IMR-90 (cell line): ENCODE measurements around the gene SRXN1. TPM values are rescaled to one million over a fixed set of nuclear protein-coding genes. Genes with fewer than 3 reads are reported as not detected.

Source experiments
- ATAC-seq: fragments of 200-7000 bp; cut with Tn5 transposase; 2 replicates; pipeline ENCODE4 v1.9.1; 2020; ENCODE audit warnings: low read depth, mild to moderate bottlenecking, moderate library complexity
- BruUV-seq: library from RNA; stranded (reverse); fragments of 400-500 nt; replicated peaks from 2 replicates; lab custom pipeline; 2021; lab: Mats Ljungman, UMichigan
- CTCF ChIA-PET: fragments of 300-600 bp; formaldehyde crosslinking; extraction: SDS; loops from one replicate; lab custom pipeline; 2021; ENCODE audit warnings: antibody characterized with exemption; lab: Yijun Ruan, JAX
- POLR2A ChIA-PET: fragments of 300-600 bp; sonication (Branson Sonifier 250); formaldehyde crosslinking; loops from one replicate; lab custom pipeline; 2022; ENCODE audit warnings: antibody characterized with exemption; ENCODE audit not compliant: unreplicated experiment; lab: Charles Lee
- DNase-seq: peaks from one replicate; pipeline ENCODE4 v3.0.0; 2013
- H2AFZ ChIP-seq: replicated peaks from 2 replicates; pipeline ENCODE3; 2013; ENCODE audit warnings: low read length, mild to moderate bottlenecking; ENCODE audit not compliant: poor library complexity
- H2AK5ac ChIP-seq: 2 replicates; pipeline ENCODE4 v1.6.1; 2013; ENCODE audit warnings: low read depth, low read length, inconsistent platforms
- H2AK9ac ChIP-seq: replicated peaks from 2 replicates; pipeline ENCODE3; 2013; ENCODE audit warnings: mild to moderate bottlenecking, low read depth, low read length, moderate library complexity; ENCODE audit not compliant: poor library complexity
- H2BK120ac ChIP-seq: 2 replicates; pipeline ENCODE4 v1.6.1; 2013; ENCODE audit warnings: low read depth, low read length, inconsistent platforms
- H2BK15ac ChIP-seq: 3 replicates; pipeline ENCODE4 v1.6.1; 2013; ENCODE audit warnings: low read depth, low read length, inconsistent platforms
- H2BK20ac ChIP-seq: 2 replicates; pipeline ENCODE4 v1.6.1; 2013; ENCODE audit warnings: low read depth, mild to moderate bottlenecking, inconsistent platforms, low read length, moderate library complexity
- H2BK5ac ChIP-seq: 2 replicates; pipeline ENCODE4 v1.6.1; 2013; ENCODE audit warnings: mild to moderate bottlenecking, low read depth, low read length, inconsistent platforms; ENCODE audit not compliant: poor library complexity, severe bottlenecking
- H3K14ac ChIP-seq: replicated peaks from 2 replicates; pipeline ENCODE4 v1.6.1; 2013; ENCODE audit warnings: low read depth, low read length, inconsistent platforms
- H3K18ac ChIP-seq: 2 replicates; pipeline ENCODE4 v1.6.1; 2013; ENCODE audit warnings: low read depth, low read length, control low read depth
- H3K23ac ChIP-seq: 2 replicates; pipeline ENCODE4 v1.6.1; 2013; ENCODE audit warnings: low read depth, low read length, inconsistent platforms
- H3K27ac ChIP-seq: 2 replicates; pipeline ENCODE4 v1.5.1; 2013; ENCODE audit warnings: mild to moderate bottlenecking, control low read depth, low read length; ENCODE audit not compliant: insufficient read depth
- H3K27me3 ChIP-seq: 2 replicates; pipeline ENCODE4 v1.6.1; 2013; ENCODE audit warnings: low read length; ENCODE audit not compliant: control insufficient read depth, insufficient read depth
- H3K36me3 ChIP-seq: 2 replicates; pipeline ENCODE4 v1.6.1; 2013; ENCODE audit warnings: low read length, mixed read lengths; ENCODE audit not compliant: control insufficient read depth, insufficient read depth
- H3K4ac ChIP-seq: 2 replicates; pipeline ENCODE4 v1.6.1; 2013; ENCODE audit warnings: low read depth, low read length, inconsistent platforms
- H3K4me1 ChIP-seq: 2 replicates; pipeline ENCODE4 v1.6.1; 2013; ENCODE audit warnings: low read length, mixed read lengths; ENCODE audit not compliant: control insufficient read depth, insufficient read depth
- H3K4me2 ChIP-seq: 2 replicates; pipeline ENCODE4 v1.6.1; 2013; ENCODE audit warnings: low read depth, mild to moderate bottlenecking, control low read depth, low read length, moderate library complexity
- H3K4me3 ChIP-seq: 2 replicates; pipeline ENCODE4 v1.5.1; 2013; ENCODE audit warnings: low read depth, mild to moderate bottlenecking, control low read depth, low read length, moderate library complexity; ENCODE audit not compliant: insufficient read depth
- H3K56ac ChIP-seq: 2 replicates; pipeline ENCODE4 v1.6.1; 2013; ENCODE audit warnings: low read length, inconsistent platforms; ENCODE audit not compliant: insufficient read depth; ENCODE audit errors: extremely low read depth
- H3K79me1 ChIP-seq, 2 experiments: 2 replicates each; pipeline ENCODE4 v1.6.1; 2013; ENCODE audit warnings: low read length in 2 of 2, inconsistent platforms in 1 of 2, low read depth in 1 of 2
- H3K9ac ChIP-seq: 2 replicates; pipeline ENCODE4 v1.6.1; 2013; ENCODE audit warnings: low read depth, low read length, control low read depth
- H3K9me1 ChIP-seq: 2 replicates; pipeline ENCODE4 v1.6.1; 2013; ENCODE audit warnings: low read length, inconsistent platforms; ENCODE audit not compliant: insufficient read depth
- H3K9me3 ChIP-seq: 2 replicates; pipeline ENCODE4 v1.6.1; 2013; ENCODE audit warnings: low read length; ENCODE audit not compliant: control insufficient read depth, insufficient read depth
- H4K20me1 ChIP-seq: 2 replicates; pipeline ENCODE4 v1.6.1; 2013; ENCODE audit warnings: low read length, inconsistent platforms; ENCODE audit not compliant: insufficient read depth
- H4K5ac ChIP-seq: 2 replicates; pipeline ENCODE4 v1.6.1; 2013; ENCODE audit warnings: mild to moderate bottlenecking, low read depth, low read length, control low read depth
- H4K8ac ChIP-seq, 2 experiments: 2 replicates each; pipeline ENCODE4 v1.6.1; 2013; ENCODE audit warnings: low read depth in 2 of 2, low read length in 2 of 2, control low read depth in 1 of 2, inconsistent platforms in 1 of 2
- H4K91ac ChIP-seq: 2 replicates; pipeline ENCODE4 v1.6.1; 2013; ENCODE audit warnings: low read depth, low read length, inconsistent platforms; ENCODE audit not compliant: insufficient read depth
- CEBPB ChIP-seq: IDR thresholded peaks from 2 replicates; pipeline ENCODE4 v1.6.1; 2012; ENCODE audit warnings: low read depth, low read length, improper control_type of control experiment
- CHD1 ChIP-seq: IDR thresholded peaks from 2 replicates; pipeline ENCODE4 v1.6.1; 2012; ENCODE audit warnings: low read depth, low read length, improper control_type of control experiment
- CTCF ChIP-seq: conservative IDR thresholded peaks from 2 replicates; pipeline ENCODE4 v1.5.1; 2012; ENCODE audit warnings: mild to moderate bottlenecking, low read depth, low read length, improper control_type of control experiment
- ELK1 ChIP-seq: fragments of 150-350 bp; IDR thresholded peaks from 2 replicates; pipeline ENCODE4 v1.6.1; 2016; ENCODE audit warnings: low read depth, mild to moderate bottlenecking, low read length, moderate library complexity, borderline replicate concordance
- FOS ChIP-seq: fragments of 150-350 bp; IDR thresholded peaks from 2 replicates; pipeline ENCODE4 v1.6.1; 2016; ENCODE audit warnings: low read depth, low read length
- MAFK ChIP-seq: IDR thresholded peaks from 2 replicates; pipeline ENCODE4 v1.6.1; 2012; ENCODE audit warnings: low read depth, low read length, improper control_type of control experiment
- MAZ ChIP-seq: IDR thresholded peaks from 2 replicates; pipeline ENCODE4 v1.6.1; 2012; ENCODE audit warnings: low read depth, mild to moderate bottlenecking, low read length, improper control_type of control experiment, moderate library complexity, borderline replicate concordance
- NFE2L2 ChIP-seq: fragments of 150-350 bp; IDR thresholded peaks from 2 replicates; pipeline ENCODE4 v1.6.1; 2016; ENCODE audit warnings: low read depth, mild to moderate bottlenecking, low read length
- POLR2A ChIP-seq: IDR thresholded peaks from 2 replicates; pipeline ENCODE4 v1.6.1; 2012; ENCODE audit warnings: mild to moderate bottlenecking, low read depth, low read length
- RAD21 ChIP-seq: IDR thresholded peaks from 2 replicates; pipeline ENCODE4 v1.6.1; 2012; ENCODE audit warnings: low read length, improper control_type of control experiment
- RCOR1 ChIP-seq: IDR thresholded peaks from 2 replicates; pipeline ENCODE4 v1.6.1; 2012; ENCODE audit warnings: mild to moderate bottlenecking, low read length, improper control_type of control experiment; ENCODE audit not compliant: insufficient replicate concordance
- RFX5 ChIP-seq: IDR thresholded peaks from 2 replicates; pipeline ENCODE4 v1.8.0; 2012; ENCODE audit warnings: low read depth, mild to moderate bottlenecking, low read length, moderate library complexity
- WGBS, 2 experiments: methylation state at CpG; one replicate each; pipeline versions ENCODE4 v1.1.5 to v1.1.7; 2013; ENCODE audit warnings: missing lambda C conversion rate in 2 of 2; ENCODE audit not compliant: insufficient read length in 1 of 2; ENCODE audit errors: extremely low coverage in 2 of 2; 5-methylcytosine and 5-hydroxymethylcytosine counted together
- dilution Hi-C: fragments of 300-500 bp; cut with HindIII; formaldehyde crosslinking; loops from one replicate; pipeline ENCODE4 v1.14.3; 2018; ENCODE audit warnings: low sequenced_read_pairs; ENCODE audit not compliant: unreplicated experiment
- in situ Hi-C: fragments of 300-500 bp; cut with MboI; formaldehyde crosslinking; loops from 3 replicates; pipeline ENCODE4 v1.14.3; 2019; ENCODE audit warnings: low sequenced_read_pairs, inconsistent platforms, mixed read lengths
- intact Hi-C: fragments of 100-400 bp; cut with micrococcal nuclease; formaldehyde crosslinking; loops from 2 replicates; pipeline ENCODE4 v1.10.0; 2022
- polyA plus RNA-seq, 3 experiments: library from polyadenylated mRNA; depleted of rRNA; stranded (reverse); fragments of >200 nt; gene quantifications; 2 replicates each; pipeline ENCODE4 v1.2.3, GENCODE V29; 2012; ENCODE audit warnings: low replicate concordance in 1 of 3
- total RNA-seq: library from RNA; depleted of rRNA; stranded (reverse); fragments of >200 nt; gene quantifications from 2 replicates; pipeline ENCODE4 v1.2.3, GENCODE V29; 2012

SRXN1 gene
- total and polyA plus RNA-seq, 2 of the 4 experiments (the other 2 are of a cell fraction) = 51.2 to 71.2 TPM

- TF ChIP-seq ELK1 = no peak
Measured at GRCh38 chr20:662277-663192, 9.5 kb upstream of the SRXN1 start (continued).

GRCh38 chr20:661474-662270 lies 8.7 kb upstream of the SRXN1 start:
- no peak overlapping the region for H2BK5ac ChIP-seq
- TF ChIP-seq NFE2L2 = no peak
- TF ChIP-seq CTCF = no peak
- no peak for TF ChIP-seq MAFK
- TF ChIP-seq RAD21 = no peak
- no peak for TF ChIP-seq RFX5
- TF ChIP-seq FOS = no peak
- no peak for TF ChIP-seq MAZ
- TF ChIP-seq RCOR1 = no peak
- TF ChIP-seq CHD1 = no peak
- TF ChIP-seq POLR2A = no peak
- TF ChIP-seq CEBPB = no peak

More at GRCh38 chr20:661474-662270, 8.7 kb upstream of the SRXN1 start:
- no TSS peak for BruUV-seq
- ChIA-PET POLR2A (no interaction called here), CTCF (no interaction called here)
- peaks cover 6% of the 10 kb centered on the region for H3K4me1 ChIP-seq
- H2AFZ ChIP-seq = peak overlapping the region; percentile 34
- no peak overlapping the region for H3K4me3 ChIP-seq
- no peak overlapping the region for H3K27ac ChIP-seq
- no peak overlapping the region for H4K91ac ChIP-seq
- no peaks in the 10 kb centered on the region for H3K36me3 ChIP-seq
- no peaks in the 10 kb centered on the region for H4K20me1 ChIP-seq
- no peak for ATAC-seq
- no peak overlapping the region for H3K14ac ChIP-seq
- no peak overlapping the region for H4K8ac ChIP-seq
- H3K23ac ChIP-seq = no peak overlapping the region
- intact Hi-C loops (no loop called here), dilution Hi-C loops (no loop called here), in situ Hi-C loops (no loop called here)
- no peak overlapping the region for H3K56ac ChIP-seq
- 8% methylated on average over 8 of the region's 29 CpGs; no CpG with 5 or more reads in 1 of the 2 experiments for WGBS, 2 experiments
- no peak overlapping the region for H3K4ac ChIP-seq
- H2AK5ac ChIP-seq = no peak overlapping the region
- peaks cover 54% of the 10 kb centered on the region for H3K27me3 ChIP-seq
- H4K5ac ChIP-seq = no peak overlapping the region
- peak overlapping the region; percentile 3 for H2AK9ac ChIP-seq
- 0 out of 2 replicates have a peak, but pooled peaks cover 4% of the 10 kb centered on the region for H3K9me1 ChIP-seq
- no peak overlapping the region for H2BK120ac ChIP-seq
- no peaks in the 10 kb centered on the region for H3K9me3 ChIP-seq
- no peak overlapping the region for H2BK15ac ChIP-seq
- no peak overlapping the region for H2BK20ac ChIP-seq
- no peak for DNase-seq
- no peak overlapping the region for H3K9ac ChIP-seq
- H3K4me2 ChIP-seq = no peak overlapping the region
- H3K18ac ChIP-seq = no peak overlapping the region
- H3K79me1 ChIP-seq = no peaks in the 10 kb centered on the region
